Rectal smooth muscle tissue (tissue), 1 donor: ENCODE measurements around the gene TMCO5A.
"Not testable (repeated sequence)": the region's sequence is repeated elsewhere in the genome, so short reads cannot be mapped to it uniquely, and the experiment has no call there.

Experiments used
- H3K27ac ChIP-seq: one replicate; pipeline ENCODE4 v1.7.0; 2013; ENCODE audit warnings: low read depth, low read length, inconsistent platforms
- H3K27me3 ChIP-seq: one replicate; pipeline ENCODE4 v1.7.0; 2013; ENCODE audit warnings: low read length; ENCODE audit not compliant: control insufficient read depth, insufficient read depth
- H3K36me3 ChIP-seq: one replicate; pipeline ENCODE4 v1.7.0; 2013; ENCODE audit warnings: low read length; ENCODE audit not compliant: control insufficient read depth, insufficient read depth
- H3K4me1 ChIP-seq: one replicate; pipeline ENCODE4 v1.7.0; 2013; ENCODE audit warnings: low read length; ENCODE audit not compliant: control insufficient read depth, insufficient read depth
- H3K4me3 ChIP-seq: one replicate; pipeline ENCODE4 v1.7.0; 2013; ENCODE audit warnings: low read length
- H3K9ac ChIP-seq: one replicate; pipeline ENCODE4 v1.7.0; 2013; ENCODE audit warnings: low read length

Gene TMCO5A

GRCh38 chr15:37929238-37929637 is 5.2 kb upstream of the TMCO5A start:
- Histone ChIP-seq H3K4me3 (no peak overlapping the region), H3K9ac (no peak overlapping the region), H3K27me3 (no peaks in the 10 kb centered on the region), H3K36me3 (no peaks in the 10 kb centered on the region), H3K27ac (no peak overlapping the region), H3K4me1 (no peaks in the 10 kb centered on the region)

- Histone ChIP-seq H3K9ac (no peak overlapping the region), H3K4me3 (no peak overlapping the region)
These were observed 3.1 kb upstream of the TMCO5A start for GRCh38 chr15:37931321-37931720.

GRCh38 chr15:37931868-37932267 is 2.6 kb upstream of the TMCO5A start:
- Histone ChIP-seq H3K36me3 (no peaks in the 10 kb centered on the region), H3K27ac (no peak overlapping the region), H3K27me3 (no peaks in the 10 kb centered on the region), H3K4me1 (no peaks in the 10 kb centered on the region), H3K9ac (no peak overlapping the region), H3K4me3 (no peak overlapping the region)

More at GRCh38 chr15:37931321-37931720, 3.1 kb upstream of the TMCO5A start:
- Histone ChIP-seq H3K27ac (no peak overlapping the region), H3K4me1 (no peaks in the 10 kb centered on the region), H3K36me3 (no peaks in the 10 kb centered on the region), H3K27me3 (no peaks in the 10 kb centered on the region)

- Histone ChIP-seq H3K27ac (no peak overlapping the region), H3K27me3 (no peaks in the 10 kb centered on the region), H3K4me1 (no peaks in the 10 kb centered on the region), H3K36me3 (no peaks in the 10 kb centered on the region), H3K4me3 (no peak overlapping the region), H3K9ac (no peak overlapping the region)
These were observed 1.9 kb upstream of the TMCO5A start for GRCh38 chr15:37932549-37932948.

GRCh38 chr15:37933666-37934065 is 774 bp upstream of the TMCO5A start:
- Histone ChIP-seq H3K27me3 (no peaks in the 10 kb centered on the region), H3K4me1 (no peaks in the 10 kb centered on the region), H3K27ac (no peak overlapping the region), H3K4me3 (no peak overlapping the region), H3K36me3 (no peaks in the 10 kb centered on the region), H3K9ac (no peak overlapping the region)

GRCh38 chr15:37940876-37941275 is 6.4 kb downstream of the TMCO5A start:
- no peaks in the 10 kb centered on the region for H3K36me3 ChIP-seq
- no peaks in the 10 kb centered on the region for H3K27me3 ChIP-seq
- no peaks in the 10 kb centered on the region for H3K4me1 ChIP-seq
- no peak overlapping the region for H3K4me3 ChIP-seq
- H3K9ac ChIP-seq: no peak overlapping the region
- H3K27ac ChIP-seq: no peak overlapping the region

GRCh38 chr15:37941779-37942178 is 7.3 kb downstream of the TMCO5A start:
- Histone ChIP-seq H3K9ac (no peak overlapping the region), H3K36me3 (no peaks in the 10 kb centered on the region), H3K4me1 (no peaks in the 10 kb centered on the region), H3K27me3 (no peaks in the 10 kb centered on the region), H3K4me3 (no peak overlapping the region), H3K27ac (no peak overlapping the region)

GRCh38 chr15:37951999-37952398 is 17.6 kb downstream of the TMCO5A start:
- Histone ChIP-seq H3K9ac (no peak overlapping the region), H3K36me3 (no peaks in the 10 kb centered on the region), H3K27ac (no peak overlapping the region), H3K4me3 (no peak overlapping the region), H3K4me1 (no peaks in the 10 kb centered on the region), H3K27me3 (no peaks in the 10 kb centered on the region)

- H3K27ac ChIP-seq, H3K9ac ChIP-seq, H3K4me3 ChIP-seq, H3K4me1 ChIP-seq, H3K27me3 ChIP-seq, H3K36me3 ChIP-seq: not testable (repeated sequence)
These were observed 26.3 kb downstream of the TMCO5A start for GRCh38 chr15:37960742-37961141.

- H3K4me3 ChIP-seq: no peak overlapping the region
- H3K27me3 ChIP-seq: no peaks in the 10 kb centered on the region
- H3K36me3 ChIP-seq: no peaks in the 10 kb centered on the region
- no peak overlapping the region for H3K27ac ChIP-seq
- H3K4me1 ChIP-seq: no peaks in the 10 kb centered on the region
- no peak overlapping the region for H3K9ac ChIP-seq
These were observed 33.3 kb downstream of the TMCO5A start for GRCh38 chr15:37967788-37968187.

- Histone ChIP-seq H3K9ac (no peak overlapping the region), H3K4me1 (no peaks in the 10 kb centered on the region), H3K27ac (no peak overlapping the region), H3K4me3 (no peak overlapping the region), H3K27me3 (no peaks in the 10 kb centered on the region), H3K36me3 (no peaks in the 10 kb centered on the region)
These were observed 39.4 kb downstream of the TMCO5A start for GRCh38 chr15:37973856-37974255.

GRCh38 chr15:37978231-37978630 is 43.8 kb downstream of the TMCO5A start:
- Histone ChIP-seq H3K36me3 (no peaks in the 10 kb centered on the region), H3K27me3 (no peaks in the 10 kb centered on the region), H3K4me1 (no peaks in the 10 kb centered on the region), H3K4me3 (no peak overlapping the region), H3K27ac (no peak overlapping the region), H3K9ac (no peak overlapping the region)

GRCh38 chr15:37979671-37980409 is 45.4 kb downstream of the TMCO5A start:
- Histone ChIP-seq H3K27ac (no peak overlapping the region), H3K4me3 (no peak overlapping the region), H3K27me3 (no peaks in the 10 kb centered on the region), H3K4me1 (no peaks in the 10 kb centered on the region), H3K36me3 (no peaks in the 10 kb centered on the region), H3K9ac (no peak overlapping the region)
